HG03432 (cell line): ENCODE measurements around the gene PAH.
"Not testable (repeated sequence)": the region's sequence is repeated elsewhere in the genome, so short reads cannot be mapped to it uniquely, and the experiment has no call there.

Experiments used
- ATAC-seq: cut with Tn5 transposase; IDR thresholded peaks from one replicate; pipeline ENCODE4 v1.9.1; 2021; ENCODE audit warnings: mild to moderate bottlenecking, moderate library complexity; ENCODE audit not compliant: unreplicated experiment

The PAH gene

DNA sequence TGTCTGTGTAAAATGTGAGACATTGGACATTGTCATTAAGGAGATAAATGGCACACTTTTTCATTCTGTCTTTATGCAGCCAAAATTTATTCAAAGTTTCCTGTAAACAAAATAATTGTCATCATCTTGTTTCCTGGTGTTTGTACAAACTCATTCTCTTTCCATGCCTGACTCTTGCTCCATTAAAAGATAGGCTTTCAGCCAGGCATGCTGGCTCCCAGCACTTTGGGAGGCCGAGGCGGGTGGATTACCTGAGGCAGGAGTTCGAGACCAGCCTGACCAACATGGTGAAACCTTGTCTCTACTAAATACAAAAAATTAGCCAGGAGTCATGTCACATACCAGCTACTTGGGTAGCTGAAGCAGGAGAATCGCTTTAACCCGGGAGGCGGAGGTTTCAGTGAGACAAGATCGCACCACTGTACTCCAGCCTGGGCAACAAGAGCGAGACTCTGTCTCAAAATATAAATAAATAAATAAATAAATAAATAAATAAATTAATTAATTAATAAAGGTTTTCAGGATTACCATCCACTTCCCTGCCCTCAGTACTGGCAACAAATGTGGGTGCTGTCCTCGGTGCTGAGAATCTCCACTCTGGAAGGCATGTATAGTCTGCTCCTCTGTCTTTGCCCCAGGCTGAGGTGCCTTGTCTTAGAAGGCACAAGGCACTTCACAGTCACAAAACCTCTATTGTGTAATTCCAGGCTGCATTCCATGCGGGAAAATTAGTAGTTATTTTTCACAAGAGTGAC is 83.2 kb downstream of the PAH start:
- no peak for ATAC-seq

DNA sequence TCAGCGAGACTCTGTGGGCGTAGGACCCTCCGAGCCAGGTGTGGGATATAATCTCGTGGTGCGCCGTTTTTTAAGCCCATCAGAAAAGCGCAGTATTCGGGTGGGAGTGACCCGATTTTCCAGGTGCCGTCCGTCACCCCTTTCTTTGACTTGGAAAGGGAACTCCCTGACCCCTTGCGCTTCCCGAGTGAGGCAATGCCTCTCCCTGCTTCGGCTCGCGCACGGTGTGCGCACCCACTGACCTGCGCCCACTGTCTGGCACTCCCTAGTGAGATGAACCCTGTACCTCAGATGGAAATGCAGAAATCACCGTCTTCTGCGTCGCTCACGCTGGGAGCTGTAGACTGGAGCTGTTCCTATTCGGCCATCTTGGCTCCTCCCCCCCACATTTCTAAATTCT is 84.2 kb downstream of the PAH start:
- ATAC-seq = not testable (repeated sequence)

DNA sequence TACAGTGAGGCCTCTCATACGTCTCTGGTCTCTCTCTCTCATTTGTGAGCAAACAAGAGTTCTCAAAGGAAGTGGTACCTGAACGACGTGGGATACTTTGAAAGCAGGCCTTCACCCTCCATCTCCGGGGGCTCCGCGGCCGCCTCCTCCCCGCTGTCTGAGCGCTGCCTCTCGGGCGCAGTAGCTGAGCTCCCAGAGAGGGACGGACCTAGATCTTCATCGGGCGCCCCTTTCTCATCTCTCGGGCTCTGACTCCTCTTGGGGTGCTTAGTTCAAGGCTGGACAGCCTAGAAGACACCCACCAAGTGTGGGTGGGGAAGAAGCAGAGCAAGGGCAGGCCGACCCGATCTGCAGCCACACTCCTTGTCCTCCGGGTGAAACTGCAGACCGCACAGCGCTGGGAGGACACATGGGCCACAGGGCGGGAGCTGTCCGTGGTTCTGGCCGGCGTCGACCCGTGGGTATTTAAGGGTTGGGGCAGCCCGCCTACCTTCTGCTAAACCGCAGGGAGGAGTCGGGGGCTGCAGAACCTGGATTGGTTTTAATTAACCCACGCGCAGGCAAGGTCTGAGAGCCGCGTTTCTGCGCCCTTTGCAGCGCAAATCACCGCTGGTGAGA is 92.7 kb downstream of the PAH start:
- no peak for ATAC-seq

DNA sequence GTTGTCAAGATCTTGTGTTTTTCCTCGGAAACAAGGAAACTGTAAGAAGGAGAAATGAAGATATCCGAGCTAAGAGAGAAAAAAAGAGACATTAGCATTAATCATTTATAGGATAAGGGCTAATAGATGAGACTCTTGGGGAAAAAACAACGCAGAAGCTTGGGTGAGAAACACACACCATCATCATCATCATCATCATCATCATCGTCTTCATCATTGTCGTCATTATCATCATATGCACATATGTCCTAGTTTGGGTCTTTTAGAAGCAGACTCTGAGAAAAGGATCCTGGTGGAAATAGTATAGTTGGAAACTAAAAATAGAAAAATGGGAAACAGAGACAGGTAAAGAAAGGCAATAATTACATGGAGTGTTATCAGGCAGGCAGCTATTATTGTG is 95.9 kb downstream of the PAH start:
- no peak for ATAC-seq

DNA sequence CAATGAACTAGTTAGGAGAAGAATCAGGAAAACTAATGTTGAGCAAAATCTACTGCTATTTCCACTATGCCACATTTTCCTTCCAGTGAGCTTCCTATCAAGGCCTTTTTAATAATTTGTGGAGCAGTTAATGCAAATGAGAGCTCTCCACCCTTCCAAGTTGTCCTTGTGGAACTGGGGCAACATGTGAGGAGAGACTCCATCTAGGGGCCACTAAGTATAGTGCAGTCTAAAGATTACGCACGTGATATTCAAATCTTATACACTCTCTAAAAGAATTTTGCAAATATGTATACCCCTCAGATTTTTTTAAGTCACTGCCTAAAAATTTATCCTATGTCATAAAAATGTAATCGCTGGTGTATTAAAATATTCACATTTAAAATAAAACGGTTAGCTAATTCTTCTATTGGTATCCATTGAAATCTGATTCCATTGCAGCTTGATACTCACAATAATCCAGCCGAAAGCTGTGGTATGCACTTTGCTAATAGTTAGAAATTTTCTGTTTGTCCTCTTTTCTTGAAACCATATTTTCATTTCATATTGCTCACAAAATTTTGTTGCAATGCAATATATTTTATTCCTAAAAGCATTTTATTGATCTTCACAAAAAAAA is 100.1 kb downstream of the PAH start:
- ATAC-seq = no peak

DNA sequence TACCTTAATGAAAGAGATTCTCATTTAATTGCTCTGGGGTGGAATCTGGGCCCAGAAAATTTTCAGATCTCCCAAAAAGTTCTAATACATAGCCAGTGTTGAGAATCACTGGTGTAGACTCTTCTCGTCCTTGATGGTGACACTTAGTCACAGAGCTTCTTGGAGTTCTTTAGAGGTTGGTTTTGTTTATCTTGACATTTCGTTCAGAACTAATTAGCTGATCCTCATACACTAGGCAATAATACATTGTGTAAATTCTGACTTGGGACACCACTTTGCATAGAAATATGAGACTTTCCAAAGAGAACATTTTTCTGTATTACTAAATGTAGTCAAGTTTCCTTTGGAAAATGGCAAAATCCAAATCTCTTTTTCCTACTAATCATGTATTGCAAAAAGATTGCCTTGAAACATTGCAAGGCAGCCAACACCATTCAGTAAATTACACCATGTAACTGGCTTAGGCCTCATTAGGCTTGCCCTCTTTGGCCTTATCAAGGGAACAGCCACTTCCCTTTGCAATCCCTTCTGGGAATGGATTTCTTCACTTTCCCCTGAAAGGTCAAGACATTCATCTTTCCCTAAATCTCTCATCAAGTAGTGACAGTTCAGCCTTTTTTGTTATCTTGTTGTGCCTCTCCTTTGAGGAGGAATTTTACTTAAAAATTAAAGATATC is 102.2 kb downstream of the PAH start:
- ATAC-seq = no peak

DNA sequence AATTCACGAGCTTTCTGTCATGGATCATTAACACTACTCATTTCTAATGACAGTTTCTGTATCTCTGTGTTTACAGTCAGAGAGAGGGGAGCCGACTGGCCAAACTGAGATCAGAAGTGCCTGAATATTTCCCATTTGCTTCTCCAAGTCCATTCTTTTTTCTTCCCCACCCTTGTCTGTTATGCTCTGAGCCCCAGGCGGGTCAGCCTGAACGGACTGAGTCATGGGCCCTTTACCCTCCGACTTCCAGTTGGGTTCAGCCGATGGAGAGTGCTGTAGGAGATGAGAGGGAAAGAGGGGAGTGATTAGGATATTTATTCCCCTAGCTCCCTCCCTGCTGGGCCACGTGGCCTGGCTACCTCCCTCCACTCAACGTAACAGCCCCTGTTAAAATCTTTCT is 104.7 kb downstream of the PAH start:
- no peak for ATAC-seq

DNA sequence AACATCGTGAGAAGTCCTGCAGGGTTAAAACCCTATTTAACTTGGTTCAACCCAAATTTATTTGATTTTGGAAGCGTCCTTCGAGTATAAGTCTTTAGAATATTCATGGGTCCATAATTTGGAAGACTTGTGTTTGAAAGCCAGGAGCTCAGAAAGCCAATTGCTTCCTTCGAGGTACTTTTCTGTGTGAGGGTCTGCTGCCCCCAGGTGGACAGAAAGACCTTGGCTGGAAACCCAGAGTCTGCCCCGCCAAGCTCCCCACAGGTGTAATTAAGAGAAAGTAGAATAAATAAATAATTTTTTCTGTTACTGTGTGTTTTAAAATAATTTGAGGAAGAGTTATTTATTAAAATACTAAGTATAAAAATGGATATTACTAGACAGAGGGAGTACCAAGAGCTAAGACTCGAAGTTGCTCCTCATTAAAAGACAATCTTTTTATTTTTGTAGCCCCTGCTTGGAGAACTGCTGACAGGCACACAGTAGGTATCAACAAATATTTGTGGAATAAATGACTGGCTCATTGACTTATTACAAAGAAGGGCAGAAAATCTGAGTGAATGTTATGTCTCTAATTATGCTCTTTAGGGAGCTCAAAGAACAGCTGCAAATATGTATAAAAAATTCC is 105.8 kb downstream of the PAH start:
- no peak for ATAC-seq

DNA sequence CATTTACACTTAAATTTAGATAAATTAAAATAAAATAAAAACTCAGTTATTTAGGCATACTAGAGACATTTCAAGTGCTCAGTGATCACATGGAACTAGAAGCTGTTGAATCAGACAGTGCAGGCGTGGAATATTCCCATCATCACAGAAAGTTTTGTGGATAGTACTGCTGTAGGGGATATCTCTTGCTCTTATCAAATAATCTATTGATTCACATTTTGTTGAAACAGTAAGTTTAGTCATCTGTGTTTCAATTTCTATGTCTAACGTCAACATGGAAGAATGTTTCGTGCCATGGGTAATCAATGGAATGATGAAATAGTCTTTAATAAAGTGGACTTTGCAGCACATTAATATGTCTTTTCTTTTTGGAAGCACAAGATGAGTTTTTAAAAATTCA is 108.6 kb downstream of the PAH start:
- ATAC-seq = no peak

DNA sequence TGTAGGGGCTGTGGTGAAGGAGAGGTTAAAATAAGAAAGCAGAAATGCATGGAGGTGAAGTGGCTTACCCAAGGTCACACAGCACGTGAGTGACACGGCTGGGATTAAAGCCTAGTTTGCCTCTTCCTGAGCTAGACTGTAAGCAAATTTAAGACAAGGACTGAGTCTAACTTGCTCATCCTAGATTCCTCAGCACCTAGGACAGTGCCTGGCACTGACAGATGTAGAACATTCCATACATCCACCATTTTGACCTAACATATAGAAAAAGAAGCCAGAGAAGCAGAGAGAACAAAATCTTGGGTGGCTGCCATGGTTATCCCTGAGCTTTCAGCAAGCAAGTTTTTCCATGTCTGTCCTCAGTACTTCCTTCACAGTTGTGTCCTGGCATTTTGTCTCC is 110.5 kb downstream of the PAH start:
- no peak for ATAC-seq

DNA sequence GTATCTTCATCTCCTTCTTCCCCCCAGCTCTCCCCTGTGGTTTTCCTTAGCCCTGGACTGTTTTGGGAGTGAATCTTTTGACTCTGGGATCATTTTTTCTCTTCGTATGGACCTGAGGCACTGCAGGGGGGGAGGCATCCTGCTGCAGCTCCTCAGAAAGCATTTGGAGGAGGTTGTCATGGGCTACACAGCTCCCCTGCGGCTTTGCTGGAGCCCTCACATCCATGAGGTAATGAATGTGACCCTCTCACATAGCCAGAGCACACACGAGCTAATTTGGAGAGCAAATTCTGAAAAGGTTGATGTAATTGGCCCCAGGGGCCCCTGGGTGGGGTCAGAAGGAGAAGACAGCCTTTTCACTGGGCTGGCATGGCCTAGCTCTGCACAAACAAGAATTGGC is 110.9 kb downstream of the PAH start:
- ATAC-seq = no peak

DNA sequence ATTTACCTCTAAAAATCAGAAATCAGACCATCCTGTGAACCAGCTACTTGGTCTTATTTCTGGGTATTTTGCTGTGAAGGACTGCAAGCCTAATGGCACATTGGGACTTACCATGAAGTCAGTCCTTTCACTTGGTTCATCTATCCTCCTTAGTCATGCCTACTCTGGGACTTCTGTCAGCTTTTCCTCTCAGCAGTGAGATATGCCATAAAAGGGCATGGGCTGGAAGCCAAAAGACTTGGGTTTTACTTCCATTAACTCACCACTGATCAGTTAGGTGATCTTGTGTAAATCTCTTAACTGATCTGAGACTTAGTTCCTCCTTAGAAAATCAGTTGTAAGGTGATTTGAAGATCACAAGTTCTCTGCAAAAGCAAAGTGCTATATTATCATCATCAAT is 116.5 kb downstream of the PAH start:
- ATAC-seq = no peak

DNA sequence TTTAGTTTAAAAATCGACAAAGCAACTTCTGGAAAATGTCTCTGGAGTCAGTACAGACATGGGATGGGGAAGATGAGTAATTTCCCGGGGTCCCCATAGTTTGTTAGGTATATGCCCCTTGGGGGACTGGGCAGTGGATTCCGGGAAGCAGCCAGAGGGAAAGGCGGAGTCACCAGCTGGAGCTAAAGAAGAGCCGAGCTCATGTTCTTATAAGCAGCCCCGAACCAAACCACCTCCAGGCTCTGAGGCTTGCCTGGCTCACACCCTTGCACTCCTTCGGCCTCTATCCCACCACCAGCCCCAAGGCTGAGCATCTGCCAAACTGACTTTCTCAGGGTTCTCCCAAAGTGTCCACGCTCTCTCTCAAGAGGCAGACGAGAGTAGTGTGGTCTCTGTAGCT is 117.8 kb downstream of the PAH start:
- ATAC-seq = no peak

DNA sequence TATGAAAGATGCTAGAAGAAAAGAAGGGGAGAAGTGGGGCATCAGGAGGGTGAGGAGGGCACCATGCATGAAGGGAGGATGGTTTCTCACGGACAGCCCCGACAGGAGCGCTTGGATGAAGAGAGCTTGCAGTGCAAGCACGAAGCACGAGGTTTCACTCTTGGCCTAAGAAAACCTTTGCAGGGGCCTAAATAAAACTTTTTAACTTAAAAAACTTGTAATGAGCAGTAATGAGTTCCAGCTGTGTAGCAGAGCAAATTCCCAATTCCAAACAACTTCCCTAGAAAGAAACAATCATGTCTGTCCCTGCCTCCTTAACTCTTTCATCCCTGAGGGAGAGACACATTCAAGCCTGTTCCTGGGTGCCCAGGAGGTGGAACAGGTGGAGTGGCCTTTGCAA is 119.5 kb downstream of the PAH start:
- ATAC-seq = no peak

DNA sequence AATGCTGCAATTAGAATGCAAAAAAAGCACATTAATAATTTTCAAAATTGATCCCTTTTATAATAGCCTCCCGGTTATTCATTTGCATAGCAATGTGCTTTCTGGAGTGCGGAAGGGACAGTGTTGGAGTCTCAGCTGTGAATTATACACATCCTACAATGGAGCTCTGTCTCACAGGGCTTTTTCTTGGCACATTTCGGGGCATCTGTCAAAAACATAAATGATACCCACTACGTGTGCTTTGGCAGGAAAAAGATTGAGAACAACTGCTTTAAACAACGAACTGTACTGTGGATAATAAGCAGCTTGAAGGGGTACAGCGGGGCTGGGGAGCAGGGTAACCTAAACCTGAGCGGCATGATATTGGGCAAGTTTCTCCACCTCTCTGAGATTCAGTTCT is 123.1 kb downstream of the PAH start:
- no peak for ATAC-seq
